SU-DHL-6 (cell line): ENCODE results near the gene FANCG.

Source experiments
- CTCF ChIP-seq: fragments of 200-600 bp; sonication (generic); IDR thresholded peaks from one replicate; pipeline ENCODE4 v1.5.1; 2017; ENCODE audit warnings: antibody characterized with exemption, mild to moderate bottlenecking, low read length, moderate library complexity; ENCODE audit not compliant: insufficient read depth, poor library complexity, severe bottlenecking
- EZH2phosphoT487 ChIP-seq: fragments of 200-600 bp; sonication (generic), shearing (Covaris generic); conservative IDR thresholded peaks from 2 replicates; pipeline ENCODE4 v1.6.1; 2018; ENCODE audit warnings: mild to moderate bottlenecking, antibody characterized with exemption, low read length, moderate library complexity, mixed read lengths

GRCh38 chr9:35079426-35080341 is at the start of gene FANCG:
- TF ChIP-seq CTCF (no peak), EZH2phosphoT487 (no peak)
